Mesothelial cell of epicardium (in vitro differentiated cells): ENCODE measurements around the gene C4orf17. TPM values are rescaled to one million over a fixed set of nuclear protein-coding genes. Genes with fewer than 3 reads are reported as not detected.

Experiments used
- DNase-seq, 2 experiments: peaks; one replicate each; pipeline ENCODE4 v3.0.0; 2021; ENCODE audit warnings: low spot score in 2 of 2; ENCODE audit not compliant: unreplicated experiment in 2 of 2
- H3K27ac Mint-ChIP-seq: 2 replicates; pipeline ENCODE4 v1.8.0; 2021; ENCODE audit warnings: mixed read lengths
- H3K27me3 Mint-ChIP-seq: 2 replicates; pipeline ENCODE4 v1.8.0; 2021; ENCODE audit warnings: low read depth, mixed read lengths
- H3K36me3 Mint-ChIP-seq: 2 replicates; pipeline ENCODE4 v1.8.0; 2021; ENCODE audit warnings: mixed read lengths
- H3K4me1 Mint-ChIP-seq: 2 replicates; pipeline ENCODE4 v1.8.0; 2021; ENCODE audit warnings: mixed read lengths
- H3K4me3 Mint-ChIP-seq: 2 replicates; pipeline ENCODE4 v1.8.0; 2021; ENCODE audit warnings: mild to moderate bottlenecking, moderate library complexity, mixed read lengths
- H3K9me3 Mint-ChIP-seq: 2 replicates; pipeline ENCODE4 v1.8.0; 2021; ENCODE audit warnings: mixed read lengths
- CTCF ChIP-seq: fragments of 200-600 bp; sonication (generic); IDR thresholded peaks from one replicate; pipeline ENCODE4 v1.5.0; 2021; ENCODE audit warnings: antibody characterized with exemption; ENCODE audit not compliant: unreplicated experiment
- total RNA-seq: library from RNA; stranded (reverse); gene quantifications from 3 replicates; pipeline ENCODE4 v1.2.1, GENCODE V29; 2021

The C4orf17 gene
- total RNA-seq, 1 donor from 2014 or later, result not detected

- Mint-ChIP-seq H3K27me3 (no peaks in the 10 kb centered on the region), H3K36me3 (no peaks in the 10 kb centered on the region), H3K4me3 (no peak overlapping the region), H3K27ac (no peak overlapping the region), H3K9me3 (peaks cover 66% of the 10 kb centered on the region), H3K4me1 (no peaks in the 10 kb centered on the region)
- DNase-seq, result no peak
- TF ChIP-seq CTCF, result no peak
Observed at GRCh38 chr4:99490286-99490685, 20.5 kb upstream of the C4orf17 start.

GRCh38 chr4:99504804-99505502, 5.9 kb upstream of the C4orf17 start:
- Mint-ChIP-seq H3K36me3 (no peaks in the 10 kb centered on the region), H3K27ac (no peak overlapping the region), H3K27me3 (peaks cover 5% of the 10 kb centered on the region), H3K9me3 (peaks cover 5% of the 10 kb centered on the region), H3K4me3 (no peak overlapping the region), H3K4me1 (no peaks in the 10 kb centered on the region)
- no peak for TF ChIP-seq CTCF
- DNase-seq, result no peak

GRCh38 chr4:99506781-99507180, 4.0 kb upstream of the C4orf17 start:
- TF ChIP-seq CTCF, result no peak
- peaks cover 5% of the 10 kb centered on the region for H3K9me3 Mint-ChIP-seq
- H3K4me3 Mint-ChIP-seq, result no peak overlapping the region
- peaks cover 6% of the 10 kb centered on the region for H3K27me3 Mint-ChIP-seq
- no peak overlapping the region for H3K27ac Mint-ChIP-seq
- H3K36me3 Mint-ChIP-seq, result no peaks in the 10 kb centered on the region
- DNase-seq, result no peak
- no peaks in the 10 kb centered on the region for H3K4me1 Mint-ChIP-seq

- no peak for DNase-seq
- Mint-ChIP-seq H3K27ac (no peak overlapping the region), H3K27me3 (peaks cover 6% of the 10 kb centered on the region), H3K9me3 (peaks cover 5% of the 10 kb centered on the region), H3K4me1 (no peaks in the 10 kb centered on the region), H3K36me3 (no peaks in the 10 kb centered on the region), H3K4me3 (no peak overlapping the region)
- TF ChIP-seq CTCF, result no peak
Observed at GRCh38 chr4:99507349-99507748, 3.5 kb upstream of the C4orf17 start.

GRCh38 chr4:99507762-99508161, 3.1 kb upstream of the C4orf17 start:
- Mint-ChIP-seq H3K36me3 (no peaks in the 10 kb centered on the region), H3K27me3 (peaks cover 7% of the 10 kb centered on the region), H3K4me3 (no peak overlapping the region), H3K4me1 (no peaks in the 10 kb centered on the region), H3K9me3 (peaks cover 5% of the 10 kb centered on the region), H3K27ac (no peak overlapping the region)
- no peak for DNase-seq
- TF ChIP-seq CTCF, result no peak
